SK-MEL-5 (cell line): ENCODE measurements around the gene ISM2. TPM values are rescaled to one million over a fixed set of nuclear protein-coding genes. Genes with fewer than 3 reads are reported as not detected.

Experiments used
- DNase-seq: peaks from one replicate; pipeline ENCODE4 v3.0.0-alpha.2; 2016; ENCODE audit warnings: low read depth, low spot score
- in situ Hi-C: cut with HindIII; loops from 2 replicates; pipeline ENCODE4 v1.10.0; 2016; ENCODE audit warnings: low sequenced_read_pairs, high pct_unique_total_duplicates, low pct_unique_long_range_greater_than_20kb
- total RNA-seq: library from RNA; depleted of rRNA; stranded (reverse); fragments of >200 nt; shearing (Covaris generic); gene quantifications from 2 replicates; pipeline ENCODE4 v1.2.3, GENCODE V29; 2014

The ISM2 gene
- total RNA-seq, 1 experiment from 2014 or later = 0.79 TPM

DNA sequence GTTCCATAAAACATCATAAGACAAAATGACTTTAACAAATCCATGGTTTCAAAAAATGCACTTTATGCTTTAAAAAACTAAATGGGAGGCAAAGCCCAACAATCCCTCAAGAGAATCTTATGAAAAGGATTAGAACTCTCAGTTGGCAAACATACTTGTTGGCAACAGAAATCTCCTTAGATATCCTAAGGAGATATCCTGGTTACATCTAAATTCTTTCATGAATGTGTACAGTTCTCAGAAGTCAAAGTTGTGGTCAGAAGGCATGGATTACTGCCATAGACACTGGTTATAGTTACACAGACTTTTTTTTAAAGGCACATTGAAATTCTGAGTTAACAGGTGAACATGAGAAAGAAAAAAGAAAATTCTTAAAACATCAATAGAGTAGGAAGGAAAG is 17.5 kb upstream of the ISM2 start:
- in situ Hi-C loops = no loop called here

DNA sequence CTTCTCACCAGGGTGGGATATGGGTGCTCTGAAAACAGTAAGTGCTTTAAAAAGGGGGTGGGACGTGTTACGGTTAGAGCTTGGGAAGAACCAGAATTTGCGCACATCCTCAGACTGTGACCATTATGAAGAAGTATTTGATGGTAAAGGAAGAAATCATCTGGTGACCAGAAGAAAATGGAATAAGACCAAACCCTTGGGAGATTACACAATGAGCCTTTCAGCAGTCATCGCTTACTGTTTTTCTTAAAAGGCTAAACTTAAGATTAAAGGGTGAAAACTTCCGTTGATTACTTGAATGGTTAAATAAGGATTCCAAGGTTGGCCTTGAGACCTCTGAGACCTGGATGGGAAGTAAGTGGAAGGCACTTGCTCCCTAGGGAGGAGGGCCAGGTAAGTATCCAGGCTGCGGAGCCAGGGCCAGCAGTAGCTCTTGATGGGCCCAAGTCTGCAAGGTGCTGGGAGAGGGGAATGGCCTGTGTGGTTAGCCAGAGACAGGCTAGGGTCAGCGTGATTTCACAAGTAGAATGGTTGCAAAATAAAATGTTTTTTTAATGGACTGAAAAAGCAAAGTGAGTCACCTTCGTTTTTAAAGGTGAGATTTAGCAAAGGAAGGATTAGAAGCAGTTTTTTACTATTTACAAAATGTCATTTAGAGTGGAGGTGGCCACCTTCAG is 13.0 kb upstream of the ISM2 start:
- DNase-seq = no peak
- in situ Hi-C loops = no loop called here

More for the DNA sequence above, 17.5 kb upstream of the ISM2 start:
- DNase-seq = no peak

DNA sequence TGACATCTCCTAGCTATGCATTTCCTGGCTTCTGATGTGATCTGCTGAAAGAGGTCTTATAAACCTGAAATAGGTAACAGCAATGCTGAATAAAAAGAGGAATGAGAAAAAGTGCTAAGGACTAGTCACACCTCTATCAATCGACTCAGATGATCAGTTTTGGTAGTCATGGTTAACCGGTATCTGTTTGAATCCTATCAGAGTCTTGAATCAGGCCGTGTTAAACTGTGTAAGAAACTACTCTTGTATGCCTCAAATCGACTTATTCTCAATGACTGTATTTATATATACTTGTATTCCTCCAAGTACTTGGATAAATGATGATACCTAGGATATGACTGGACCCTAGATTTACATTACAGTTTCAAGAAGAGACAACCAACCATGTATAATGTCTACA is 10.8 kb upstream of the ISM2 start:
- in situ Hi-C loops = no loop called here
- DNase-seq = no peak

DNA sequence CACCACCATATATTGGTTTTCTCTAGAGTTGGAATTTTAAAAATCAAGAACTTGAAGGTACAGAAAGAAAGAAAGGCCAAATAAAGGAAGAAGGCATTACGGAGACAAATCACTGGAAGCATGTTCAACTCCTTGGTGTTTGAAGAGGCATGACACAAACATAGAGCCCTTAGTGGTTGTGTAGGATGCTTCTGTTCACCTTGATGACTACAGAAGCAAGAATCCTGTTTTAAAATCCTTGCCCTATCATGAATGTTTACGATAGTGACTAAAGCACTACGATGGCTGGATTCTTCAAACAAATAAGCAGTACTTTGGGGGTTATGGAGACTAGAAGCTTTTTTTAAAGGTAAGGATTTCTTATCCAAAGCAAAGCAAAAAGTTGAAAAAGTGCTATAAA is 10.3 kb upstream of the ISM2 start:
- no peak for DNase-seq
- in situ Hi-C loops = no loop called here

DNA sequence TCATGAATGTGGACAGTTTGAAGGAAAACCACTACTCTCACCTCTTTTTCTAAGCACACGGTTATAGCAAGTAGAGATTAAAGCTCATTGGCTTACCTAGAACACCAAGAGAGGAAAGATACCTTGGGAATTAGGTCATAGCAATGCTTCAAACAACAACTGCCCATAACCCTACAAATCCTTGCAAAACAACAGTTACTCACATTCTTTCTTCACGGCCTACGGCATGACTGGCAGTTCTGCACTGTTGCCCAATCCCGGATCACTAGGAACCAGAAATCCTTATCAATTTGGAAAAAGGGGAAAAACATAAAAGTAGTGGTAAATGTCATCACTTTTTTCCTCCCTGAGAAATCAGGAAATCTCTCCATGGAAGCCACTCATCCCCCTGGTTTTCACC is 9.6 kb upstream of the ISM2 start:
- in situ Hi-C loops = no loop called here
- no peak for DNase-seq

DNA sequence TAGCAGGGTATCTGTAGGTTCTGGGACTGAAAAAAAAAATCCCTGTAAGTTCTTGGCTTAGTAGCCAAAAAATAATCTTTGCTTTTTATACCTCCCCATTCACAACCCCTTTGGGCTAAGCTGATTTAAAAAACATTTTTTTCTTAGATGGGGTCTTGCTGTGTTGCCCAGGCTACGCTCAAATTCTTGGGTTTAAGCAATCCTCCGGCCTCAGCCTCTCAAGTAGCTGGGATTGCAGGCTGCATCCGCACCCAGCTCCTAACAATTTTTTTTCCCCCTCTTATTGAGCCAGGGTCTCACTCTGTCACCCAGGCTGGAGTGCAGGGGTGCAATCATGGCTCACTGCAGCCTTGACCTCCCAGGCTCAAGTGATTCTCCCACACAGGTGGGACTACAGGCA is 9.1 kb upstream of the ISM2 start:
- in situ Hi-C loops = no loop called here
- DNase-seq = no peak

DNA sequence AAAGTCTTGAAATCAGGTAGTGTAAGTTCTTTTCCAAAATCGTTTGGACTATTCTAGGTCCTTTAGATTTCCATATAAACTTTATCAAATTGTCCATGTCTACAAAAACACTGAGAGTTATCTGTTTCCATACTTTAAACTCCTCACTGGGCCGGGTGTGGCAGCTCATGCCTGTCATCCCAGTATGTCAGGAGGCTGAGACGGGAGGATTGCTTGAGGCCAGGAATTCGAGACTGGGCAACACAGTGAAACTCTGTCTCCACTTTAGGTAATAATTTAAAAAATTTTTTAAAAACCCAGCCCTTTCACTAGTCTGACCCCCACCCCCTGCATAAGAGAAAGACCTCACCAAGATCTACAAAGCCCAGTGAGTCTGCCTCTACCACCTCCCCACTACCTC is 6.4 kb upstream of the ISM2 start:
- in situ Hi-C loops = no loop called here

DNA sequence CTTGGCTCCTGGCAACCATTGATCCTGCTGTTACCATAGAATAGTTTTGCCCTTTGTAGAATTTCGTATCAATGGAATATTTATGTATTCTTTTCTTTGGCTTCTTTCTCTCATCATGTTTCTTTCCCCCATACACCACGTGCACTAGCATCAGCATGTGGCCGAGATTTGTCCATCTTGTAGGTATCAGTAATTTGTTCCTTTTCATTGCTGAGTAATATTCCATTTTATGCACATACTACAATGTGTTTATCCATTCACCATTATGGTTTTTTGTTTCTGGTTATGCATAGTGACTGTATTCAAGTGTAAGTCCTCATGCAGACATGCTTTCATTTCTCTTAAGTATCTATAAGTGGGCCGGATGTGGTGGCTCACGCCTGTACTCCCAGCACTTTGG is 4.5 kb upstream of the ISM2 start:
- DNase-seq = no peak
- in situ Hi-C loops = no loop called here

More for the DNA sequence above, 6.4 kb upstream of the ISM2 start:
- DNase-seq = no peak

DNA sequence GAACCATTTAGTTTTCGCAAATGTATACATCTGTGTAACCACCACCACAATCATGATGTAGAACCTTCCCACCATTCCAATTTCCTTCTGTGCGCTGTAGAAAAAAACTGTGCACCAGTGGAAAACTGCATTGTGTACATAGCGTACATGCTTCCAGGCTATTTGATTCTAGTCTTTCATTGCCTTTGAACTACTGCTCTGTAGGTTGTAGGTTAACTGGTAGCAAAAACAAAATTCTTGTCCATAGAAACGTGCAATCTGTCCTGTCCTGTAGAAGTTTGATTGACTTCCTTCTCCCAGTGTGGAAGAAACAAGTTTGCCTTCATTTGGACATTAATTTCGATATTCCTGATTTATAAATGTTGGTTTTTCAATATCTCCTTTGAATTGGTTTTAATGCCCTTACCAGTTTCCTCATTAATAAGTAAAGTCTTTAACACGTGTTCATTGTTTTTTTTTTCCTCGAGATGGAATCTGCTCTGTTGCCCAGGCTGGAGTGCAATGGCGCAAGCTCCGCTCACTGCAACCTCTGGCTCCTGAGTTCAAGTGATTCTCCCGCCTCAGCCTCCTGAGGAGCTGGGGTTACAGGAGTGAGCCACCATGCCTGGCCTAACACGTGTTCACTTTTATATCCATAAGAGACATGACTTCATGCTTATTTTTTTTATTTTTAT is 3.6 kb upstream of the ISM2 start:
- DNase-seq = no peak
- in situ Hi-C loops = no loop called here

DNA sequence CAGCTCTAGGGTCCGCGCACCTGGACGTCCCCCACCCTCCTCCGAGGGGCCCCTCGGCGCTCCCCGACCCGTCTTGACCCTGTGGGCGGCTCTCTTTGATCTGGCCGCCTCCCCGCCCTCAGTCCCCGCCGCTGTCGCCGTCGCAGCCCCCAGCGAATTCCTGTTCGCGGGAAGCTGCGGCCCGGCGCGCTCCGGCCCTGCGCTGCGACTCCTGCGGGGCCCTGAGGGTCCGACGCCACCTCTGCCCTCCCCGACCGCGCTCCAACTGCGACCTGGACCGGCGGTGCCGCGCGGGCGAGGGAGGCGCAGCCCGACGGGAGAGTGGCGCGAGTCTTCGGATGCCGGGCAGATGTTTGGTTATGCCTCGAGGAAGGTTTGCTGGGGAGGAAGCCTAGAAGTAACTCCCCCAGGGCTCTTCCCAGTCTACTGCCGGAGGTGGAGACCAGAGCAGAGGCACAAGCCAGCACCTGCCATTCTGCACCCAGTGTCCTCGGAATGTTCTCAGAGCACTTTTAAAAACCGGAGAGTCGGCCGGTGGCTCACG is 440 bp upstream of the ISM2 start:
- DNase-seq = no peak
- in situ Hi-C loops = no loop called here

DNA sequence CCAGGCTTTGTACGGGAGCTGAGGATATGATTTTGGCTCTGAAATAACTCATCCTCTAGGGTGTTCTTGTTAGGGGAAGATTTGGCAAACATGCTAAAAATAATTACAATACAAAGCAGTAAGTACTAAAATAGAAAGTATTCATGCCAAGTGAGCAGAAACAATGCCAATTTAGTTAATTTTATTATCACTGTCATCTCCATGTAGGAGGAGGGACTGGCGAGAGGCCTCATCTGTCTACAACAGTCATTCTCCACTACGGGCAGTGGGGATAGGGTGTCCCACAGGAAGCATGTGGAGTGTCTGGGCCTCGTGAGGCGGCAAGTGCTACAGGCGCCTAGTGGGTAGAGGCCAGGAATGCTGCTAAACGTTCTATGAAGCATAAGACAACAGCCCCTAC is 3.3 kb downstream of the ISM2 start:
- in situ Hi-C loops = no loop called here
- no peak for DNase-seq

DNA sequence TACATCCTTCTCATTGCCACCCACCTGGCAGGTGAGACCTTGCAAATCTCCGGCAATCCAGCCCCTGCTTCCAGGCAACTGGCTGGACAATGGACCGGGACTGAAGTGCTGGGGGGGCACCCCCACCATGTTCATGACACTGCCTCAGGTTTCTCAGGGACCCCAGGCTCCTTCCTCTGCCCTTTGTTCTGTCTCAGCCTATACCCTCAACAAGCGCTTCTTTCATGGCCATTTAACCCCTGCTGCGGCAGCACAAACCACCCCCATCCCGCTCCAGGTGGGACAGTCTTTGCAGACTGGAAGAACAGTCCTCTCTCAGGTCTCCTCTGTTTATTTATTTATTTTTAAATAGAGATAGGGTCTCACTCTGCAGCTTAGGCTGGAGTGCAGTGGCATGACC is 7.6 kb downstream of the ISM2 start:
- DNase-seq = no peak
- in situ Hi-C loops = no loop called here

DNA sequence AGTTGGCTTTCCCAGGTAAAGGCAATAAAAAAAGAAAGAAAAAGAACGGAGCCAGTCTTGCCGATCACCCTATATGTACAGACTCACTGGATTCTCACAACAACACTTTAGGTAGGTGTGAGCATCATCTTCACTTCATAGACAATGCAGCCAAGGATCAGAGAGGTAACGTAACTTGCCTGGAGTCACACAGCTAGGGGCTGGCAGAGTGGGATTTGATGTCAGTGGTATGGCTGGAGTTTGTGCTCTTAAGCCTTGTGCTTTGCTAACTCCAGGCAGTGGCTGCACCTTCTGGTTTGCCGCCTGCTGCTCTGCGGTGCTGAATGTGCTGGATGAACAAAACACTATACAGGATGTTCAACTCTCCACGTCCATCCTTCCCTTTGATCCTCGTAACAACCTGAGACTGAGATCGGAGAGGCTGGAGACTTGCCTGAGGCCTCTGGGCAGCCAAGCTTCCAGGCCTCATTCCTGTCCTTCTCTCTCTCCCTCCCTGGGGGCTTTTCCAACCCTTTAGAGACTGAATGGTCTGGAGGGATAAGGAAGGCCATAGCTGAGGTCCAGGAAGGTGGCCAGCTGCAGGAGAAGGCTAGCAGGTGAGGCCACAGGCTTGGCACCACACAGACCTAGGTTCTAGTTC is 8.1 kb downstream of the ISM2 start:
- in situ Hi-C loops = no loop called here
- DNase-seq = no peak

DNA sequence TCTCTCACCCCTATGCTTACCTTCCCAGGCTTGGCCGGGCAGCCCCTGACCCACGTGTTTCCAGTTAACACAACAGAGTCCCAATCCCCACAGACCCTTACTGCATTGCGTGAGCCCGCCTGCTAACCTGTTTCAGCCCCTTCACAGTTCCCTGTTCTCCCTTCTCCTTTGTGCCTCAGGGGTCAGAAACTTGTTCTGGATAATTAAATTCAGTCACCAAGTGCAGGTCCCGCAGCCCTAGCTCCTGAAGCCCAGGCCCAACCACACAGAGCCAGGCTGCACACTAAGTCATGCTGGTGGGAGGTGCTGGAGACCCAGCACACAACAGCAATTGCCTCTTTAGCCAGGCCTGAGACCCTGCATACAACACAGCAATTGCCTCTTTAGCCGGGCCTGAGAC is 9.6 kb downstream of the ISM2 start:
- no peak for DNase-seq
- in situ Hi-C loops = no loop called here

DNA sequence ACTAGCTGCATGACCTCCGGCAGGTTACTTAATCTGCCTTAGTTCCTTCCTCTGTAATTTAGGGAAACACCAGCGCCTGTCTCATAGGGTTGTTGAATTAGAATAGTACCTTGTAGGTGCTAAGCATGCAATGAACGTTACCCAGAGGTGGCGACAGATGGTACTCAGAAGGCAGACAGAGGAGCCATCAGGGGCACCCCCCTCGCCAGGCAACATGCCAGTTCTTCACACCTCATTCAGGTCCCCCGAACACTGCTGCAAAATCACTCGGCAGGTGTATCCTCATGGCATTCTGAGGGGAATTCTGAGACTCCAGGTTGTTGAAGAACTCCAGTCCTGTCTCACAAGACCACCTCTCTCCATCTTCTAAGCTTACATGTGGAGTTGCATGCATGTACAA is 10.1 kb downstream of the ISM2 start:
- no peak for DNase-seq
- in situ Hi-C loops = no loop called here

DNA sequence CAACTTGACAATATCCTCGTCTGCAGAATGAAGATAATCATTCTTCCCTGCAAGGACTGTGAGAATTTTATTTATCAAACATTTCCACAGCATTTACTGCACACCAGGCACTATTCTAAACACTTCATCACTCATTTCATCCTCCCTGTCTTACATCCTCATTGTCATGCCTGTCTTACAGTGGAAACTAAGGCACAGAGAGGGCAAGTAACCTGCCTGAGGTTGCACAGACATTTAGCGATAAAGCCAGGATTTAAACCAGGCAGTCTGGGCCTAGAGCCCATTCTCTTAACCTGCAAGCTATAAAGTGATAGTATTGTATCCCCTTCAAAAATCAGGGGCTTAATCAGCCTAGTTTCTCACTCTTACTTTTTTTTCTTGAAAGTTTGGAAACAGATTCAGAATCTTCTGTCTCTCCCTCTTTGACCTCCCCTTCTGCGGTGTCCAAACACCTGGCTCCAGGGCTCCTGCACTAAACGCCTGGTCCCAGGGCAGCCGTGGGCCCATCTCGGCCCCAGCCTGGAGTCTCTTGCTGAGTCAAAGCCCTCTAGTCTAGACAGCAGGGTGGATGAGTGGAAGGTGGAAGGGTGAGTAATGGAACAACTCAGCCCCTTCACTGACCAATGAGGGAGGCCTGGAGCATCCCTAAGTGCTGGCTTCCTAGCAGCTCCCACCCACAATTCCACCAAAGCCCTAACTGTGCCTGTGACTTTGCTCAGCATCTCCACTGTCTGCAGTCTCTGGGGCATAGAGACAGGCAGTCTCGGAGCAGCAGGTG is 12.5 kb downstream of the ISM2 start:
- DNase-seq = no peak
- in situ Hi-C loops = no loop called here

DNA sequence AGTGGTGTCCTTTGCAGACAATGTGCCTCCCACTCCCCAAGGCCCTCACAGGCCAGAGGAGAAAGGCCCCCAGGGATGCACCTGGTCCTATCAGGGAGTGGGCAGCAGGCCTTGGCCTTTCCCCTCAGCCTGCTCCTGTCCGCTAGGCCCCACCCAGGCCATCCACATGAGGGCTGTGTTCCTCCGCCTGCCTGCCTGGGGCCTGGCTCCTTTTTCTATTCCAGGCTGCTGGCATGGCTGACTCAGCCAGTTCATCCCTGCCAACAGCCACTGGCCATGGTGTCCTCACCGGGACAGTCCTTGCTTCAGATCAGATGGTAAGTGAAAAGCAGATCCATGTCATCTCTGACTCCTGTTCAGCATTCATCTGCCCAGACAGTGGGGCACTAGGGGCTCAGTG is 13.4 kb downstream of the ISM2 start:
- DNase-seq = no peak
- in situ Hi-C loops = no loop called here

DNA sequence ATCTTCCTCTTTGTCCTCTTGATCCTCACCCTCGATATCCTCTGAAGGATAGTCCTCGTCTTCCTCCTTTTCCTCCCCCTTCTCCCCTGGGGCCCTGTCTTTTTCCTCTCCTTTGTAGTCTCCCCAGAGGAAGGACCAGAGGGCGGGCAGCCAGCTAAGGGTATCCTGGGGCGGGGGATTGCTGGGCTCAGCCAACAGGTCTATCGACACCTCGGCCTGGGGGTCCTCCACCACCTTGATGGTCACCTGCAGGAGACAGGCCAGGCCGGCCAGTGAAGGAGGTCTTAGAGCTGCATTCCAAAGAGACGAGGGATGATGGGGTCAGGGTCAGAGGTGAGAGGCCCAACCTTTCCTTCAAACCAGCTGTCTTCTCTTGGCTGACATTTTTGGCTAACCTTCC is 16.2 kb downstream of the ISM2 start:
- in situ Hi-C loops = no loop called here
- DNase-seq = no peak
